HG02798 (cell line): ENCODE results near the gene SPCS2.
"Not testable (repeated sequence)": the region's sequence is repeated elsewhere in the genome, so short reads cannot be mapped to it uniquely, and the experiment has no call there.

ENCODE experiments used
- ATAC-seq: cut with Tn5 transposase; IDR thresholded peaks from one replicate; pipeline ENCODE4 v1.9.1; 2021; ENCODE audit warnings: mild to moderate bottlenecking; ENCODE audit not compliant: unreplicated experiment, poor library complexity

The SPCS2 gene

GRCh38 chr11:74948546-74948897 is 544 bp upstream of the SPCS2 start:
- peak; percentile 7 for ATAC-seq

- ATAC-seq = no peak
These were observed 679 bp downstream of the SPCS2 start for GRCh38 chr11:74949753-74950137.

- ATAC-seq = no peak
These were observed 1.4 kb downstream of the SPCS2 start for GRCh38 chr11:74950374-74950969.

GRCh38 chr11:74951226-74951625 is 2.2 kb downstream of the SPCS2 start:
- ATAC-seq = no peak

- no peak for ATAC-seq
These were observed 3.7 kb downstream of the SPCS2 start for GRCh38 chr11:74952752-74953151.

GRCh38 chr11:74953451-74953850 is 4.4 kb downstream of the SPCS2 start:
- no peak for ATAC-seq

- no peak for ATAC-seq
These were observed 5.1 kb downstream of the SPCS2 start for GRCh38 chr11:74954199-74954598.

- no peak for ATAC-seq
These were observed 7.4 kb downstream of the SPCS2 start for GRCh38 chr11:74956397-74957015.

GRCh38 chr11:74957937-74958629 is 9.0 kb downstream of the SPCS2 start:
- no peak for ATAC-seq

GRCh38 chr11:74960128-74960527 is 11.1 kb downstream of the SPCS2 start:
- not testable (repeated sequence) for ATAC-seq

- no peak for ATAC-seq
These were observed 17.6 kb downstream of the SPCS2 start for GRCh38 chr11:74966651-74967050.

- ATAC-seq = no peak
These were observed 21.9 kb downstream of the SPCS2 start for GRCh38 chr11:74970852-74971395.

GRCh38 chr11:74971424-74971823 is 22.4 kb downstream of the SPCS2 start:
- ATAC-seq = no peak

GRCh38 chr11:74978041-74978440 is 29.0 kb downstream of the SPCS2 start:
- no peak for ATAC-seq

GRCh38 chr11:74980634-74981033 is 31.6 kb downstream of the SPCS2 start:
- ATAC-seq = no peak

- ATAC-seq = no peak
These were observed 32.8 kb downstream of the SPCS2 start for GRCh38 chr11:74981888-74982287.

- no peak for ATAC-seq
These were observed 35.0 kb downstream of the SPCS2 start for GRCh38 chr11:74984070-74984469.

- ATAC-seq = no peak
These were observed 35.7 kb downstream of the SPCS2 start for GRCh38 chr11:74984730-74985129.

- peak; percentile 85 for ATAC-seq
These were observed 39.6 kb downstream of the SPCS2 start, which contains the start of gene NEU3 for GRCh38 chr11:74988541-74989259. TSS of gene NEU3 (plus strand) at chr11:74988933. CDS start at chr11:74989061, 128 bp downstream.

- ATAC-seq = no peak
These were observed 40.2 kb downstream of the SPCS2 start for GRCh38 chr11:74989260-74989638.

- ATAC-seq = not testable (repeated sequence)
These were observed 41.1 kb downstream of the SPCS2 start for GRCh38 chr11:74990150-74990549.
